GM19324 (cell line): Measurements from ENCODE around the gene ITPR2.

Source experiments
- ATAC-seq: cut with Tn5 transposase; IDR thresholded peaks from one replicate; pipeline ENCODE4 v1.9.1; 2021; ENCODE audit warnings: mild to moderate bottlenecking, moderate library complexity; ENCODE audit not compliant: unreplicated experiment, low FRiP score

ITPR2 gene

DNA sequence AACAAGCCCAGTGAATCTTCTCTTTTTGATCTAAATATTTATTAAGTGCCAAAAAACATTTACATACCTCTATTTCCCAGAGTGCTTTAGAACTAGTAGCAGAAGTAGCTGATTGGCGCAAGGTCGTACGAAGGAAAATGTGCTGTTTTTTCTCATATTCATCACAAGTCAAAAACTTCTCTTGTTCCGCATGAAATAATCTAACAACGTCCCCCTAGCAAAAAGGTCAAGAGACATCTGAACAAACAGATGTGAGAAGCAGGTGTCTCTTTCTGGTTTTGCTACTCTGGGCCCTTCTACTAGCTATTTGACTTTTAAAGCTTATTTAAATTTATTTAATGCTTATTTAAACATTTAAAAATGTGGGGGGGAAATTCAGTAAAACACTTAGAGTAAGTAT lies 117.8 kb downstream of the ITPR2 start:
- ATAC-seq = no peak

DNA sequence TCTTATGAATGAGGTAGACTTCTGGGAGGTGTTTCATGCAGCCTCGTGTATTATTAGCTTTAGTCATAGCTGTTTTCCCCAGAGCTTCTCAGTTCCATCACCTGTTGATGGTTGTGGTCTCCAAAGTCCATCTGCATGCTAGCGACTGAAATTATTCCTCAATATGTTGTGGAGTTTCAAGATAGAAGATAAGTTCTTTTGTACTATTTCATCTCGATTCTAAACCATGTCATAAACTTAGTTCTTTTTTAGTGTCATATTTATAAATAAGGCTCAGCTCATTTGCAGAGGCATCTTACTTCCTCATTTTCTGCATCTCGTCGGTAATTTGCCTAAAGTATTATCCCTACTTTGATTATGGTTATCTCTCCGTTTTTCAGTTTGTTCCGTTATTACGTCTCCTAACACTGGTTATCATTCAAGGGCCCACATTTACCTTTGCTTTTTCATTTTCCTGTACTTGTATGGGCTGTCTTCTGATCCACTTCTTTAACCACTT lies 119.1 kb downstream of the ITPR2 start:
- ATAC-seq = peak; percentile 65

DNA sequence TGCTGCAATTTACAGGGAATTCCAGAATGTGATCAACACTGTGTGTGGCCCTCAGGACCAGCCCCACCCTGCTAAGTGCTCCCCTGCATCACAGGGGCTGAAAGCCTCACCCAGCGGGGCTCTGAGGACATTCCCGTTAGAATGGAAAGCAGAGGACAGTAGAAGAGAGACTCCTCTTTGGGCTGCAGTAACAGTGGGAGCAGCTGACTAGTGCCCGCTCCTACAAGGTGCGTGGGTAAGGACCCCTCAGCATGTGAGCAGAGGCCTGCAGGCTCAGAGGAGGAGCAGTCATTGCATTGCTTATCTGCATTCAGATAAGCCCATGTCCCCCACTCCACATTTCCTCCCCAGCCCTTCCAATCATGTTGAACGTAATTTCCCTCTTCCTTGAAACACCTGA lies 120.1 kb downstream of the ITPR2 start:
- ATAC-seq = no peak

DNA sequence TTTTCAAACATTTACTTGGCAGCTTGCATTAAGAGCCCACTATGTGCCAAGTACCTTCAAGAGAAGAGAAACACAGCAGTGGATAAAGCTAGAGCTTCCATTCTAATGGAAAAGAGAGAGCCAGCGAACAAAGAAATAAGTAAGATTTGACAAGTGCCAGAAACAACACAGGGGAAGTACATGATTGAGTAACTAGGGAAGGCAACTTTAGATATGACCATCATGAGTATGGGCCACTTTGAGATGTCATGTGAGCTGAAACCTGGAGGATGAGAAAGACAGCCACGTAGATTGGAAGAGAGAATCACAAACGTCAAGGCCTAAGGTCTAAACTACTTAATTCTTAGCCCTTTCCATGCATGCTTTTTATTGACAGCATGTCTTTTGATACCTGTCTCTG lies 121.4 kb downstream of the ITPR2 start:
- no peak for ATAC-seq

DNA sequence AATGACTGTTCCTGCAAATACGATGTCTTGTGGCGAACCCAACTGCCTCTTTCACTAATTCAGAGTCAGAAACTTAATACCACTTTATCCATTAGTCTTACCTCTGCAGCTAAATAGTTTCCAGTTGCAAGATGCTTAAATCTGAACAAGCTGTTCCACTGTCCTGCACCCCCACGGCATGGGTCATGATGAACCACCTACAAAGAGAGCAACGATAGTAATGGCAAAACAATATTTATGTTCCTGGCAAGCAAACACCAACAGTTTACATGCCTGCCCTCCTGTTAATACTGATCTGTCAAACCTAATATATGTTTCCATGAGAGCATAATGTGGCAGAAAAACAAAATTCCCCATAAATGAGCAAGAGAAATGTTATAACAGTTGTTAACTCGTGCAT lies 121.9 kb downstream of the ITPR2 start:
- no peak for ATAC-seq

DNA sequence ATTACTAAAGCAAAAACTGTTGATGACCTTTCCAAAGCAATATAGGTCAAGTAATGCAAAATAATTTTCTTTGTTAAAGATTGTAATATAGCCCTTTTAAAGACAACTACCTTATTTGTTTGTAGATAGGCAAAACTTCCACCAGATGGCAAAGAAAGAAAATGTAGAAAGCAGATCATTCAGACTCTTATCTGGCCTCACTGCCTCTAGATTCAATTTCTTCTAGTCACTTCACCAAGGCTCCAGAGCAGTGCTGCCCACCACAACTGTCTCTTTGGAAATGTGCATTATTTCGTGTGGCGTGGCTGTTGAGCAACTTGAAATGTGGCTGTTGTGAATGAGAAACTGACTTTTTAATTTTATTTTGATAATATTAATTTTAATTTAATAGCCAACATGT lies 127.1 kb downstream of the ITPR2 start:
- no peak for ATAC-seq

DNA sequence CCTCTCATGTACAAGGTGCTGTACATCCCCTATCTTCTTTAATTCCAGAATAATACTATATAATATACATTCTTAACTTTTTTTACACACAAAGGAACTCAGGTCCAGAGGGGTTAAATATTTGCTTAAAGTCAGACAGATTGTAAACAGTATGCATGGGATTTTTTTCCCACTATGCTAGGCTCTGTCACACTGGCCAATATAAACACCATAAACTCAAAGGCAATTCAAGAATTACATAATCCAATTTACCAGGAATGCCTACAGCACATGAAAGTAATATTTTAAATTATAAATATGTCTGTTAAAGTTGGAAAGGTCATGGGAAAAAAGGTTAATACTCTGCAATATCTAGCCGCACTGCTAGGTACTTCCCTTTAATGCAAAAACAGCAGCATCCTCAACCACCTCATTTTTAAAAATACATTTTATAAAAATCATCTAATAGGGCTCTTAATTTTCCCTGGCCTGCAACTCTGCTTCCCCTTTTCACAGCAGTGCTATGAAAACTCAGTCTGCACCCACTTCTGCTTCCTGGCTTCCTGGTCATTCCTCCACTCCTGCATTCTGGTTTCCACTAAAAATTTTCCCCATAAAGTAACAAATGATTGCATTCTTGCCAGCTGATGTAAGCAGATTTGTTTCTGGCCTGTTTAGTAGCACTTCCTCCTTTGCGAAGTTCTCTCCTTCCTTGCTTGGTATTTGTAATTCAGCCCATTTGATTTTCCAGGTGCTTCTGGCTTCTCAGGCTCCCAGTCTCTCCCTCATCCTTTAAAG lies 128.1 kb downstream of the ITPR2 start:
- ATAC-seq = no peak

DNA sequence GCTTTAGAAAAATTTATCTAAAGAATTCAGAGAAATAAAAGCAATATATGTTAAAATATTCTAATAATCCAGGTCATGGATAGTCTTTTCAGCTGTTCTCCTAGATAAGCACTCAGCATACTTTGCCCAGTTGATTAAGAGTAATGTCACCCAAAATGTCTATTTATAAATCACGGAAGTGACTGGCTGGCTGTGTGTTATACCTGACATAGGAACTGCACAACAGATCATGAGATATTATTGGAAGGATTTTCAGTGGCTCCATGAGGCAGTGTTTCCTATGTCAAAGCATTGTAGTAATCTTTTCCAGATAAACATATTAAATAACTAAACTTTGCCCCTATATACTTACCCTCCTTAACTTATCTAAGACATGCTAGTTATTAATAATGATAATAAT lies 128.8 kb downstream of the ITPR2 start:
- no peak for ATAC-seq

DNA sequence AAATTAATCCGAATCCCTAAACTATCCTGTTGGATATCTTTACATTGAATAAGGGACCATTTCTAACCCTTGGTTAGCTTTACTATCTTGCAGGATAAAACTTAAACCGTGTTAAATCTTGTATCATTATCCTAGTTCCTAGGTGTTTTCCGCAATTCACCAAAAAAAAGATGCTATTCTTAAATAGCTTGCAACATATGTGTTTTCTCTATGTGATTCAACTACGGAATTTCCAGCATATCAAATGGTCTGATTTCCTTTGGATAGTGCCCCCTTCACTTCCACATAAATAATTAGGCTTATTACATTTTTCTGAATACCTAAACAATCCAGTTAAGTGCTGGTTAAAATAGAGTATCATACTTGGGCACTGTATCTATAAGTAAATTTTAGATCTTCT lies 130.3 kb downstream of the ITPR2 start:
- ATAC-seq = no peak

DNA sequence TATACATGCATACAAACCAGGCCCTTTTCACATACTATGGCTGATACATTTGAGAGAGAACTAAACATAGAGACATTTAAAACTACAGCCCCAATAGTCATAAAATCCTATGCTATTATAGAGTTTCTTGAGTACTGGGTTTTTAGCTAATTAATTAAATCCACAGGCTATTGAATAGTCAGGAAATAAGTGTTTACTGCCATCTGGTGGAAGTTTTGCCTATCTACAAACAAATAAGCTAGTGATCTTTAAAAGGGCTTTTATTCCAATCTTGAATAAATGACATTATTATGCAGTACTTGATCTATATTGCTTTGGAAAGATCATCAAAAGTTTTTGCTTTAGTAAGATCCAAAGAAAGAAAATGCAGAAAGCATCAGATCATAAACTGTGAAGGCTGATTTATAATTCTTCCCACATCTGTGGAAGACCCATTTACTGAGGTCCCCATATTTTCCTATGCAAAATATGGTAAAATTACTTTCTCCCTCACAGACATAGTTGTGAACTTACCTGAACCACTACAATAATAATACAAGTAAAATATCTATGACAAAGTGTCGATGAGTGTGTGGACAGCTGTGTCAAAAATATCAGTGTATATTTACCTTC lies 131.3 kb downstream of the ITPR2 start:
- ATAC-seq = no peak

DNA sequence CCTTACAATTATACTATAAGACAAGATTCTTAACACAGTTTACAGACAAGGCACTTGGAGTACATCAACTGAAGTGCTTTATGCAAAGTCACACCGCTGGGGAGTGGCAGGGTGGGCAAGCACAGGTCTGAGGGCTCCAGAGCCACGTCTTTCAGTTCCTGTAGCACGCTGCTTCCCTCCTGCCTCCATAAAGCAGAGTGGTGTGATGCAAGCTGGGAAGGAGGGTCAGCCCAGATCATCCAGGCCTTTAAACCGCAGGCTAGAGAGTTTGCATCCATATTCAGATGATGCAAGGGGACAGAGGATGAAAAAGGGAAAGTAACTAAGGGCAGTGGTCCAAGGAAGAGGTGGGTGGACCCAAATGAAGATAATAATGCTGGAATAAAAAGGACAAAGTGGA lies 132.6 kb downstream of the ITPR2 start:
- no peak for ATAC-seq

DNA sequence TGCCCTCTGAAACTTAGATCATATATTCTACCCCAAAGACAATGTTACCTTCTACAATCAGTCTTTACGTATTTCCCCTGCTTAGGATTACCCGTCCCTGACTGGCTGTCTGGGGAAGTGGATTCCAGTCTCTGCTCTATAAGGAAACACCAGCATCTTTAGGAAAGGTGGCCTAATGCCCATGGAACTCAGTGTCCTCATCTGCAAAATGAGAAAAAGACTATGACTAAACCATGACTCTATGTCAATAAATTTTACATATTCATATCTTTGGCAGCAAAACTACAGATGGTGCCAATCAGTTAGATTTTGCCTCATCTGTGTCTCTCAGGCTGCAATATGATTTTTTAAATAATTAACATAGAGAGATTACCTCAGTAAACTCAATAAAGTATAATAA lies 133.8 kb downstream of the ITPR2 start:
- ATAC-seq = no peak

DNA sequence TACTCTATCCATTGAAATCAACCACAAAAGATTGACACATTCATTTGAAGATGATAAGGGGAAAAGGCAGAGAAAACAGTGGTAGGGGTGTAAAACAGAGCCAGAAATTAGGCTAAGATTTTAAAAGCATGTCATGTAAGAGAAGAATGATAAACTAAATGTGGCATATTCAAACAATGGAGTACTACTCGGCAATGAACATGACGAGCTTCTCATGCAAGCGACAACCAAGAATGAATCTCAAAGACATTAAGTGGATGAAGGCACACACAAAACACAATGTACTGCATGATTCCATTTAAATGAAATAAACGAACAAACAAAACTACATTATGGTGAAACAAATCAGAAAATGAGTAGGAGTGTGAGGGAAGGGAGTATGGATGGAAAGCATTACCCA lies 134.8 kb downstream of the ITPR2 start:
- no peak for ATAC-seq

DNA sequence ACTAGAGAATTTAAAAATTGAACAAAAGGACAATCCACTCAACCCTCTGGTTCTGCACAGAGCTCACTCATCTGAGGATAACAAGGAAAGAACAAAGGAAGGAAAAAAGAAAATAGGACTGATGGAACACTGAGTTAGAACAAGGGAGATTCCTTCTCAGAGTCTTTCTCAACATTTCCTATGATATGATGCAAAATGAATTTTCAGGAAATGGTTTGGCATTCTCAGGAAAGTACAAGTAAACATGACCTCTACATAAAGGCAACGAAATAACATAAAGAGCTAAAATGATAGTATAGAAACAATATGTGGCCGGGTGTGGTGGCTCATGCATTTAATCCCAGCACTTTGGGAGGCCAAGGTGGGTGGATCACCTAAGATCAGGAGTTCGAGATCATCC lies 135.8 kb downstream of the ITPR2 start:
- ATAC-seq = no peak

DNA sequence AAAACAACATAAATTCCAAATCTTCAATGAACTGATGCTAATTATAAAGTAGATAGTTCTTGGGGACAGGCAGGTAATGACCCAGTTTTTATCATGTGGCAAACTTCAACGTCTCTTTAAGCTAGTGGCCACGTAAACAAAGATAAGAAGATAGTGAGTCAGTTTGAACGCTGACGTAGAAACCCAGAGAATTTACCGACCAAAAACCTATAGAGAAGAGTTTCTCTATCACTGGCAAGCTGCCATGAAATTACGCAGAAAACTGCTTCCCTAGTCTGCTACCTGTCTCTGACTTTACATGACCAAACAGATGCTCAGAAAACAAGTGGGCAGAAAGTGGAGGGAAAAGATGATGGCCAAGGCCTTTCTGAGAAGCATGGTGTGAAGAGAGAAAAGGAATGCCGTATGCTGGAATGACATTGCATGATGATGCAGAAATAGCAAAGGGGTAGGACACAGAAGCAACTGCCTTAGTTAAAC lies 136.3 kb downstream of the ITPR2 start:
- no peak for ATAC-seq

DNA sequence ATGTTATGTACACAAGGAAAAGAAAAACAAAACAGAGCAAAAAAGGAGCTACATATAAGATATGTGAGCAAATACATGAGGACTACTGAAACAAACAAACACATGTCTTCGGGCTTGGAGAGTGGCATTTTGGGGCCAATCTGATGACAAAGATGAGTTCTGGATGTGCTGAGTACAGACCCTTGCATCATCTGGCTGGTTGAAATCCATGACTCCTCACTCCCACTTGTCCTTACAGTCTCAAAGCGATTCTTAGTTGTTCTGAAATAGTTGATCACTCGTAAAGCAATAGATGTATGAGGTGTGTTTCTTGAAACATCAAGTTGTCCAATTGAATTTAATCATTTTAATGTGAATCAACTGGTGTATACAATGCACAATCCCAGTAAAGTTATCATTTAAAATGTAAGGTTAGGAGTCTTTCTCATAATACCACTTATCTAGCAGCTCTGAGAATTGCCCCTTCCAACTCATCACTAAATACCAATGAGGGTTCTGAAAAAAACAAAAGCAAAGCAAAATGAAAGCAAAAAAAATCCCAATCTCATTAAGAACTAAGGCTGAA lies 136.9 kb downstream of the ITPR2 start:
- no peak for ATAC-seq

DNA sequence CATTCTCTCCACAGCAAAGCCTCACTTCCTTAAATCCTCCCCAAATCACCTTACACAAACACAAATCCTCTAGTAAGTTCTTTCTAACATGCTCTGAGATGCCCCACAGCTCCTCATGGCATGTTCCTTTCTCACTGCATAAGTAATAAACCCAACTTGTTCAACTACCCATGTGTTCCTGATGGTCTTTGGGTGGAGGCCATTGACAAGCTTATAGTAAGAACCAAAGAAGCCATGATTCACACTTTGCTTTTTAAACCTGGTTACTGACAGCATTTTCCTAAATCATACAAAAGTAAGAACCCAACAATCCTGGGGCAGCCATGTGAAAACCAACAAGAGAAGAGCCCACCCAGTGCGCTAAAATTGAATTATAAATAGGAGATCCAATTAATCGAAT lies 138.6 kb downstream of the ITPR2 start:
- no peak for ATAC-seq

DNA sequence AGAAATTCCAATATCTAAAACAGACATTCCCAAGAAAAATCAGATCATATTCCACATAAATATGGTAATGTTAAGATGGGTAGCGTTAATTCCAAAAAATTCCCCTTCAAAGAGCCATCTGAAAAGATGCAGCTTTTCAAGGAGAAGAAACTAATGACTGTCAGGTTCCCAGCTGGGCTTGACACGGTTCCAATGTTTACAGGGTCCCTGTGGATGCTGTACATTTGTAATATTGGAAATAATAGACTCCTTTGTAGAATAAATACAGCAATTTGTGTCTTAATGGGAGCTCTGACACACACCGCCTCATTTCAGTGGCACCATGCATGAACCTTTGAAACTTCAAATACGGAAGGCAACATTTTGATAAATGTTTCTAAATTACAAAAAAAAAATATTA lies 140.6 kb downstream of the ITPR2 start:
- ATAC-seq = no peak

DNA sequence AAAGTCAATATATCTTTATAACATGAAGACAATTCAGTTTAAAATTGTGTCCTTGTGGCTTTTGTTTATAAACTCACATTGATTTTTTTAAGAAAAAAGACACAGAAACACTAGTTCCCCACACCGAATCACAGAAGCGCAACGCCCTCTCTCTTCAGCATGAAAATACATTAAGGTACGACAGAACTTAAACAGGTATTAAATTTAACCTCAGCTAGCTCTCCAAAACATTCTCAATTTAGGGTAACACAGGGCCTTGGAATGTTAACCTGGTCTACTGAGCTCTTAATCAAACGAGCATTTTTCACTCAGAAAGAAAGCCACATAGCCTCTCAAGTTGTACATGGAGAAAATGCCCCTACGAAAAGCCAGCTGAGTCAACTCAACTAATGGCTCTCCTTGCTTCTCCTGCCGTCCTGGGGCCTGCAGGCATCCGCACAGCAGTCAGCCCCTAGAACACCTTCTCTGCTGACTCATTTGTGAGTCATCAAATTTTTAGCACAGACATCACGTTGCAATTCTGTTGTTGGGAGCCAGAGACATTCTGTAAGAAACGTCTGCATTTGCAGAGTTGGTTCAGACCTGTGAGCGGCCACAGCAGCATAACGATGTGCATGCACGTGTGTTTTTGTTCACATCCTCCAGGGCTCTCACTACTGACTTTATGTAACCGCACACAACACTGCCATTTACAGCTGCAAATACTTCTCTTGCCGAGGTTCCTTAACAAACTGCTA lies 141.6 kb downstream of the ITPR2 start:
- ATAC-seq = no peak

DNA sequence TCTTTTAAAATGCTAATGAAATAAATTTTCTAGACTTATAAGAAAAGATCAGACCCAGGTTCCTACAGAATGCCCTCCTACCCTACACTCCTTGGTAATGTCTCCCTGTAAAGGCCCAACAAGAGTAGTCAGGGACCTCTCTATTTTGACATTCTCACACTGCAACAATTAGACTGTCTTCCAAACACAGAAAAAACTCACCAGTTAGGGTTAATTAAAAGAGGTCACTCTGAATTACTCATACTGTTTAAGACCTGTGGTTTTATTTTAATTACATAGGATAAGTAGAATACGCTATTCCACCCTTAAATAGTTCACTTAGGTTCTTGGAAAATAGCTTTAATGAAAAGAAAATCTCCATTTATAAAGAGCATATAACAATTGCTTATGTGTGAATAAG lies 142.4 kb downstream of the ITPR2 start:
- ATAC-seq = no peak

DNA sequence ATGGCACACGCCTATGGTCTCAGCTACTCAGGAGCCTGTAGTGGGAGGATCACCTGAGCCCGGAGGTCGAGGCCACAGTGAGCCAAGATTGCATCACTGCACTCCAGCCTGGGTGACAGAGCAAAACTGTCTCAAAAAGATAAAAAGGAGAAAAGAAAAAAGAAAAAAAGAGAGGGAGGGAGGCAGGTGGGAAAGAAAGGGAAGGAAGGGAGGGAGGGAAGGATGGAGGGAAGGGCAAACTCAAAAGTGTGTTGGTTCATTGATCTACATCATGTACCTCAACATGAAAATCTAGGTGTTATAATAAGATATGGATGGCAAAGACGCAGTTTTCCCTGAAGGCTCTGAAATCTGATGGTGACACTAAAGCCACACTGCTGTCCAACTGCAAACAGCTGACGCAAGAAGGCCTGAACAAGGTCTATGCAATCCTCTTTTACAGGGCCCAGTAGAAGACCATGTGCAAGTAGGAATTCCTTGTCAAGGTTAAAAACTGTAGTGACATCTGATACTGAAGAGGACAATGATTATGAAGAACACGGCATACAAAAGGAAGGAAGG lies 143.6 kb downstream of the ITPR2 start:
- no peak for ATAC-seq
